ENCODE data around the gene STC2. TPM values are rescaled to one million over a fixed set of nuclear protein-coding genes. Genes with fewer than 3 reads are reported as not detected.

Gene STC2
- total and polyA plus RNA-seq, 4 donors = 0.79 to 2.2 (median 1.8) TPM

DNA sequence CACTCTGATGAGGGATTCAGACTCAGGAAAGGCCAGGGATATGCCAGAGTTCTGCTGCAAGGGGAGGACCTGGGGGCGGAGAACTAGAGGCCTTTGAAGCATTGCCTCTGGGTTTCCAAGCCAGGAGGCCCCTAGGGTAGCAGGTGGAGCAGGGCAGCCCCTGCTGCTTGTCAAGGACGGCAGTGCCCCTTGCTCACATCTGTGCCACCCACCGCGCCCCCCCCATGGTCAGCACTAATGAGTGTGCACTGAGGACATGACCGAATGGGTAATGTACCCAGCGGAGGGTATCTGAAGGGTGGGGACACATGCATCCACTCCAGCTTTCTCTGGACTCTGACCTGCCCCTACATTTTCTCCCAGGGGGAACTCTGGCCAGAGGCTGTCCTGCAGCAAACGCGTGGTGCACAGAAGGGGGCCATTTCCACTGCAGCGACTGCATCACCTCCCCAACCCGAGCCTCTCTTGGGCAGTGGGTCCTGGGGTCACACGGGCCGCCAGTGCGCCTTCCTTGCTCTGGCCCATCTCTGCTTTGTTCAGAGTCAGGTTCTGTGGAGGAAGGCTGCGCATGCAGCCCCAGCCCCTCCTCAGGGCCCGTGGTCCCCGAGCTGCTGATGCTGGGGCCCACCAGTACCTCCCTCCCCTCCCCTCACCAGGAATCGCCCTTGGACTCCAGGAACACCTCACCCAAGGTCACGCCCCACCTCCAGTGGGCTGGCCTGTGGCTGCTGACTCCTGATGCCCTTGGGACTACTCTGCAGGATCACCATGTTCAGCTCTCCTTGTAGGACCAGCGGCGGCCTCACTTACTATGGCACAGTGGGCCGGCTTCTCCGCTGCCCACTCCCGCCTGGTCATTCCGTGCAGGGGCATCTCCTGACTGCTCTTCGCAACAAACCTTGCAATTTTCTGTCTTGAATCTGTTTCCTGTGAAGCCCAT is 31.2 kb downstream of the STC2 start:
- Histone ChIP-seq H3K9me3 (ENCODE audit: control insufficient read depth, insufficient read depth, low read length) (no peaks in the 10 kb centered on the region), H3K4me1 (ENCODE audit: control insufficient read depth, insufficient read depth, low read length) (peaks cover 17% of the 10 kb centered on the region), H3K27me3 (ENCODE audit: control insufficient read depth, insufficient read depth, low read length) (peaks cover 10% of the 10 kb centered on the region), H3K27ac (ENCODE audit: low read depth, low read length) (no peak overlapping the region), H3K36me3 (ENCODE audit: control insufficient read depth, insufficient read depth, low read length) (no peaks in the 10 kb centered on the region), H3K4me3 (ENCODE audit: low read depth, low read length) (no peak overlapping the region)
- 86% methylated on average over 21 of the region's 25 CpGs for WGBS (ENCODE audit: insufficient coverage)
- no peak for DNase-seq (ENCODE audit: low read depth in 4 of 6, low spot score in 6 of 6)

DNA sequence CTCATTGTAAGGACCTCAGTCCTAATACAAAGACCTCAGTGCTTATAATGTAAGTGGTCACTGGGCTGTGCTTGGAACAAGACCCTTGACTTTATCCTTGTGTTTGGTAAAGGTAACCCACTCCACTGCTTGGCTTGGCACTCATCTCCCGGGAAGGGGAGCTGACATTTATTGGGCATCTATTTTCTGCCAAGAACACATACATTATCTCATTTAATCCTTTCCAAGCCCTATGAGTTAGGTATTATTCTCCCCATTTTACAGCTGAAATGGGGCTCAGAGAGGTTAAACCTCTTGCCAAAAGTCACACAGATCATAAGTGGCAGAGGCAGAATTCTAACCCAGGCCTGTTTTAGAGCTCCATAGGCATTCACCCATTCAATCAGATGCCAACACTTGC is 32.4 kb downstream of the STC2 start:
- H3K9me3 ChIP-seq (ENCODE audit: control insufficient read depth, insufficient read depth, low read length) = no peaks in the 10 kb centered on the region
- H3K27me3 ChIP-seq (ENCODE audit: control insufficient read depth, insufficient read depth, low read length) = peaks cover 10% of the 10 kb centered on the region

GRCh38 chr5:173294673-173295320 is 33.4 kb downstream of the STC2 start:
- Histone ChIP-seq H3K4me3 (ENCODE audit: low read depth, low read length) (no peak overlapping the region), H3K27me3 (ENCODE audit: control insufficient read depth, insufficient read depth, low read length) (peaks cover 19% of the 10 kb centered on the region), H3K4me1 (ENCODE audit: control insufficient read depth, insufficient read depth, low read length) (peaks cover 19% of the 10 kb centered on the region), H3K27ac (ENCODE audit: low read depth, low read length) (no peak overlapping the region), H3K9me3 (ENCODE audit: control insufficient read depth, insufficient read depth, low read length) (no peaks in the 10 kb centered on the region), H3K36me3 (ENCODE audit: control insufficient read depth, insufficient read depth, low read length) (no peaks in the 10 kb centered on the region)
- WGBS (ENCODE audit: insufficient coverage) = 82% methylated on average over 10 of the region's 10 CpGs
- no peak for DNase-seq (ENCODE audit: low read depth in 4 of 6, low spot score in 6 of 6)

More for the DNA sequence above, 32.4 kb downstream of the STC2 start:
- DNase-seq (ENCODE audit: low read depth in 4 of 6, low spot score in 6 of 6) = no peak
- Histone ChIP-seq H3K4me1 (ENCODE audit: control insufficient read depth, insufficient read depth, low read length) (peaks cover 13% of the 10 kb centered on the region), H3K36me3 (ENCODE audit: control insufficient read depth, insufficient read depth, low read length) (no peaks in the 10 kb centered on the region), H3K4me3 (ENCODE audit: low read depth, low read length) (no peak overlapping the region), H3K27ac (ENCODE audit: low read depth, low read length) (no peak overlapping the region)
- WGBS (ENCODE audit: insufficient coverage) = no CpG with 5 or more reads among the region's 1 CpG

GRCh38 chr5:173293817-173294672 is 34.2 kb downstream of the STC2 start:
- Histone ChIP-seq H3K36me3 (ENCODE audit: control insufficient read depth, insufficient read depth, low read length) (no peaks in the 10 kb centered on the region), H3K27me3 (ENCODE audit: control insufficient read depth, insufficient read depth, low read length) (peaks cover 22% of the 10 kb centered on the region), H3K9me3 (ENCODE audit: control insufficient read depth, insufficient read depth, low read length) (no peaks in the 10 kb centered on the region), H3K27ac (ENCODE audit: low read depth, low read length) (no peak overlapping the region), H3K4me3 (ENCODE audit: low read depth, low read length) (no peak overlapping the region), H3K4me1 (ENCODE audit: control insufficient read depth, insufficient read depth, low read length) (peaks cover 19% of the 10 kb centered on the region)
- WGBS (ENCODE audit: insufficient coverage) = 18% methylated on average over 36 of the region's 37 CpGs
- DNase-seq (ENCODE audit: low read depth in 4 of 6, low spot score in 6 of 6) = peak; percentile 79 to 96 (median 83)

DNA sequence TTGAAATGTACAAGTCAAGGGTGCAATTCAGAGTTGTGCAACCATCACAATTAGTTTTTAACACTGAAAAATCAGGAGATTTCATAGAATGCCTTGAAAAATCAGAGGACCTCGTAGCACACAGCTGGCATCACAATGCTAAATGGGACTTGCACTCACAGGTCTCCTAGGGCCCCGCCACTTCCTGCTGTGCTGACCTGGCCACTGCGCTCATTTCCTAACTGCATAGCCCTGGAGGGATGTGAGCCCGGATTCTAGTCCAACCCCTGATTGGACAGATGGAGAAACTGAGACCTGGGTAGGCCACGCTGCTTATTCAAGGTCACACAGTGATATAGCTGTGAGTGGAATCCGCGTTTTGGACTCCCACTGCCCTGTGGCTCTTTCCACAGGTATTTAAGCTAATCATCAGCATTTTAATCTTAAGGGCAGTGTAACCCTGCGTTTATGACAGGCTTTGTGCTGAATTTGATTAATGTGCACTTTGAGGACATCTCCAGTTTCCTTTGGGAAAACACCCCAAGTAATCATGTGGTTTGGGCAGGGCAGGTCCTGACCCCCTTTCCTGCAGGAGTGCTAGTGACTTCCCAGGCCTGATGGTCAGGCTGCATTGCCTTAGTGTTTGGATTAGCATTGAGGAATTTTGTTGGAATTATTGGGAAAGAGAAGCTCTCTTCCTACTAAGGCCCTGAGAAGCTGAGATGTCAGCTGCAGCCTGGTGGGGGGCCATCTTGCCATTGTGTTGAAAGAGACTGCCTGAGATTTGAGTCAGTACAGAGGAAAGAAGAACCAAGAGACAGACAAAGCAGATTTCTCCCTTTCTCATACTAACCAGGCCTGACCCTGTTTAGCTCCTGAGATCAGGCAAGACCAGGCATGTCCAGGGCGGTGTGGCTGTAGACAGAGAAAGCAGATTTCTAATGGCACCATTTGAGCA is 36.2 kb downstream of the STC2 start:
- Histone ChIP-seq H3K27ac (ENCODE audit: low read depth, low read length) (no peak overlapping the region), H3K36me3 (ENCODE audit: control insufficient read depth, insufficient read depth, low read length) (no peaks in the 10 kb centered on the region), H3K4me1 (ENCODE audit: control insufficient read depth, insufficient read depth, low read length) (peaks cover 19% of the 10 kb centered on the region), H3K9me3 (ENCODE audit: control insufficient read depth, insufficient read depth, low read length) (no peaks in the 10 kb centered on the region), H3K4me3 (ENCODE audit: low read depth, low read length) (no peak overlapping the region), H3K27me3 (ENCODE audit: control insufficient read depth, insufficient read depth, low read length) (peaks cover 31% of the 10 kb centered on the region)
- no peak for DNase-seq (ENCODE audit: low read depth in 4 of 6, low spot score in 6 of 6)
- WGBS (ENCODE audit: insufficient coverage) = 86% methylated on average over 9 of the region's 9 CpGs

DNA sequence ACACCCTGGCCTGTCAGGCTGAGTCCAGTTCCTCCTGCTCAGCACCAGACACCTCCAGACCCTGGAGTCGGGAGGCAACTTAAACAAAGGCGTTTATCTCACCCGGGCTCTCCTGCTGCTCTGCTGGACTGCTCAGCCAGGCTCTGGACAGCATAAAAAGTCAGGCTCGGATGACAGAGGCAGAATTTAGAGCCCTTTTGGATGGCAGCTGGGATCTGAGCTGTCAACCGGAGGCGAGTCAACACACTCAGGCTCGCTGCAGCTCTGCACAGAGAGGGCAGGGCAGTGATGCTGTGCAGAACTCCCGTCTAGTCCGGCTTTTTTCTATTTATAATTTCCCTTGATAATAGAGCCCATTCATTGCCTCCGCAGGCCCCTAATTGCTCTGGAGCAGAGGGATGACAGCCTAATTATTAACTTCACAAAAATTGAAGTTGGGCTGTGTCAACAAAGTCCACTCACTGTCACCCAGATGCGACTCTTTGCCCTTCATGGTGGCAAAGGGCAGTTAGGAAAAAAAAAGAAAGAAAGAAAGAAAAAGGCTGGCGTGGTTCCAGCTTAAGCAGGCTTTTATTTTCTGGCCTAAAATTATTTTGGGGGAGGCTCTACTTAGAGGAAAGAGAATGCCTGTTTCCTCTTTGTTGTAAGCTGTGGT is 37.6 kb downstream of the STC2 start:
- Histone ChIP-seq H3K27me3 (ENCODE audit: control insufficient read depth, insufficient read depth, low read length) (peaks cover 34% of the 10 kb centered on the region), H3K4me3 (ENCODE audit: low read depth, low read length) (no peak overlapping the region), H3K27ac (ENCODE audit: low read depth, low read length) (no peak overlapping the region), H3K36me3 (ENCODE audit: control insufficient read depth, insufficient read depth, low read length) (no peaks in the 10 kb centered on the region), H3K9me3 (ENCODE audit: control insufficient read depth, insufficient read depth, low read length) (no peaks in the 10 kb centered on the region), H3K4me1 (ENCODE audit: control insufficient read depth, insufficient read depth, low read length) (peaks cover 19% of the 10 kb centered on the region)
- DNase-seq (ENCODE audit: low read depth in 4 of 6, low spot score in 6 of 6) = no peak
- 16% methylated on average over 10 of the region's 12 CpGs for WGBS (ENCODE audit: insufficient coverage)

DNA sequence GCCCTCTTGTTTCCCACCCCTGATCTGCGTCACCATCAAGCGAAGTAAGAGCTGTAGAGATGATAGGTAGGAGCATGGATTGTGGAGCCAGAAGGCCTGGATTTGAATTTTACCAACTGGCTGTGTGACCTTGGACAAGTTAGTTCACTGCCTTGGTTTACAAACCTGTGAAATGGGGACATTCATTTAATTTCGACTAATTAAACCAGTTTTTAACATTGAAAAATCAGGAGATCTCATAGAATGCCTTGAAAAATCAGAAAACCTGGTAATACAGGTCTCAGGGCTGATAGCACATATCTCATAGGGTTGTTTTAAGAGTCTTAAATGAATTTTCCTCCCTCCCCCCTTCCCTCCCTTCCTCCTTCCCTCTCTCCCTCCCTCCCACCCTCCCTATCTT is 38.8 kb downstream of the STC2 start:
- 100% methylated on average over 2 of the region's 3 CpGs for WGBS (ENCODE audit: insufficient coverage)
- peaks cover 29% of the 10 kb centered on the region for H3K27me3 ChIP-seq (ENCODE audit: control insufficient read depth, insufficient read depth, low read length)

DNA sequence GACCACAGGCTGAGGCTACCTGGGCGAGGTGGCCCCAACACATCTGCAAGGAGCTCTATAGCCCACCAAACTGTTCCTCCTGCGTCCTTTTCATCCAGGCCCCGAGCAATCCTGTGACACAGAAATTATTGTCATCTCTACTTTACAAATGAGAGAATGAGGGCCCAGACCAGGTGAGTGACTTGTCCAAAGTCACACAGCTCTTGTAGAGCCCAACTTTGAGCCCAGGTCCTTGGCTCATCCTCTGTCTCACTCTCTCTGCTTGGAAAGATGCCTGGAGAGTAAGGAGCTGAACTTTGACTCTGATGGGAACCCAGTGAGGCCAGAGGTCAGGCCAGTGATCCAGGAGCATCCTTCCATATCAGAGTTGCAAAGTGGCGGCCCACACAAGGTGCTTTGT is 39.6 kb downstream of the STC2 start:
- Histone ChIP-seq H3K4me1 (ENCODE audit: control insufficient read depth, insufficient read depth, low read length) (peaks cover 12% of the 10 kb centered on the region), H3K27ac (ENCODE audit: low read depth, low read length) (no peak overlapping the region), H3K4me3 (ENCODE audit: low read depth, low read length) (no peak overlapping the region), H3K9me3 (ENCODE audit: control insufficient read depth, insufficient read depth, low read length) (no peaks in the 10 kb centered on the region), H3K36me3 (ENCODE audit: control insufficient read depth, insufficient read depth, low read length) (no peaks in the 10 kb centered on the region), H3K27me3 (ENCODE audit: control insufficient read depth, insufficient read depth, low read length) (peaks cover 31% of the 10 kb centered on the region)
- 100% methylated on average over 2 of the region's 4 CpGs for WGBS (ENCODE audit: insufficient coverage)
- DNase-seq (ENCODE audit: low read depth in 4 of 6, low spot score in 6 of 6) = no peak

More for the DNA sequence above, 38.8 kb downstream of the STC2 start:
- DNase-seq (ENCODE audit: low read depth in 4 of 6, low spot score in 6 of 6) = no peak
- Histone ChIP-seq H3K36me3 (ENCODE audit: control insufficient read depth, insufficient read depth, low read length) (no peaks in the 10 kb centered on the region), H3K27ac (ENCODE audit: low read depth, low read length) (no peak overlapping the region), H3K4me1 (ENCODE audit: control insufficient read depth, insufficient read depth, low read length) (peaks cover 14% of the 10 kb centered on the region), H3K4me3 (ENCODE audit: low read depth, low read length) (no peak overlapping the region), H3K9me3 (ENCODE audit: control insufficient read depth, insufficient read depth, low read length) (no peaks in the 10 kb centered on the region)
